Inferior parietal cortex (tissue), 1 donor: ENCODE measurements around the gene ZBTB16.

Experiments used
- DNase-seq: peaks from one replicate; pipeline ENCODE4 v3.0.0-alpha.2; 2016; ENCODE audit errors: extremely low spot score

The ZBTB16 gene

DNA sequence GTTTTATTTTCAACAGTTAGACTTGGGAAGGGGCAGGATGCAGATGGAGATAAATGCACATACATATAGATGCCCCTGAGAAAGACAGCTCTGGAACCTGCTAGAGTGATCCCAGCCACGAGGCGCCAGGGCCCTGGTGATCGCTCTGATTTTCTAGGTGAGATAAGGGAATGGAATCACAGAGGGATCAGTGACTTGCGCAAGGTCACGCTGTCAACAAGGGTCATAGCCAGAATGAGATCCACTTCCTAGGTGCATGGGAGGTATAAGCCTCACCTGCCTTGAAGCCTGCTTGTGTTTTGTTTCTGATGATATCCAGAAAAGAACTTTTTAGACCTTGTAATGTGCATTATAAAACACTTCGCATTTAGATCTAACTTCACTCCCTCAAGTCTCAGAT is 47.5 kb downstream of the ZBTB16 start:
- DNase-seq, result no peak

DNA sequence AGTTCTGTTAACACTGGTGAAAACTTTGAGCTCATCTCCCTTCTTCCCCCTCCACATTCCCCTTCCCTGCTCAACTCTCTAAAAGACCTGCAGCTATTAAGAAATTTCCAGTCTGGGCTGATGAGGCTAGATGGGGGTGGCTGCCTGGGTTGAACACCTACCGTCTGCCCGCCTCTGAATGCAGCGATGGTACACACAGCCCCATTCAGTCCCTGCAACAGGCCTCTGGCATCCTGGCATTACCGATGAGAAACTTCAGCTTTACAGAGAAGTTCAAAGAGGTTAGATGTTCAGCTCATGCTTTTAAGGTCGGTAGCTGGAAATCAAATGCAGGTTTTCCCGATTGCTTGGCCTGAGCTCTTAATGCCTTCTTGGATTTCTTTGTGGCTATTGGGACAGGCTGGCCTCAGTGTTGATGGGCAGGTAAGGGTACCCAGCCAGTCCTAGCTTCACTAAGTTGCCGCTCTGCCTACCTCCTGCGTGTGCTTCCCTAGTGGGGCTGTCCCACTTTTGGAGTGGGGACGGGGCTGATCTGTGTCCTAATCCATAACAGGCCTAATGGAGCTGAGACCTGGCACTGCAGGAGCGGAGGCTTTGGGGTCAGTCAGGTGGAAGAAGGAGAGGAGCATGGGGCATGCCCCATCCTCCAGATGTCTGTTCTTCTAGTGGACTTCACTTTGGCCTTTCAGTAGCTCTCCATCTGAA is 49.1 kb downstream of the ZBTB16 start:
- no peak for DNase-seq

DNA sequence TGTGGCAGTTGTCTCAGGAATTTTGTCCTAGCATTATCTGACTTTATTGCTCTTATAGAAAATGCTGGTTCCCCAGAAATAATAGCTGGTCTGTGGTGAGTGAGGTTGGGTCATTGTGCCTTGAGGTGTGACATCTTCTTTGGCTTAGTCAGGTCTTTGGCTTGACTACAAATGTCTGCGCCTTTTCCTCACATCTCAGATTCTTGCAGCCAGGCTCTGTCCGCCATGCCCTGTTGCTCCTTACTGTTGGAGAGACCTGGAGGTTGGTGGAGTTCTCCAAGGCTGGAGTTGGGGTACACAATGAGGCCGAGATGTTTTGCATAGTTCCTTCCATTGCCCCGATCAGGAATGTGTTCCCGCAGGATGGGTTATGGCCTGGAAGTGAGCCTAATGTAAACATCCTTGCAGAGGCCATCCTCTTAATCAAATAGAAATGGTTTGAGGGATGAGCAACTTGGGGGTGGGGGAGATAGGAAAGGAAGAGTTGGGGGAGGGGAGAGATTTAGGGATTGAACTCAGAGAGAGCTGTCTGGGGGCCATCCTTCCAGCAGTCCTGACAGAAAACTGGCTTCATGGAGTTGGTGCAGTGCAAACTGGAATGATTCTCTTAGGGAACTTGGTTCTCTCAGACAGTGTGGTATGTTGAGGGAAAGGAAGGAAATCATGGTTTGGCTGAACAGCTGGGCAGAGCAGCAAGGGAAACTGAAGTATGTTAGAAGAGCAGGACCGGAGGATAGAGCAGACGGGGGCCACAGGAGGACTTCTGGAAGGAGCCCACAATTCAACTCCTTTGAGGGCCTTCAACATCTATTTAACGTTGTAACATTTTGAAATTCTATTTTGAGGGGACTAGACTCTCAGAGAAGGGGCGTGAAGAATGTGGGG is 49.9 kb downstream of the ZBTB16 start:
- no peak for DNase-seq

DNA sequence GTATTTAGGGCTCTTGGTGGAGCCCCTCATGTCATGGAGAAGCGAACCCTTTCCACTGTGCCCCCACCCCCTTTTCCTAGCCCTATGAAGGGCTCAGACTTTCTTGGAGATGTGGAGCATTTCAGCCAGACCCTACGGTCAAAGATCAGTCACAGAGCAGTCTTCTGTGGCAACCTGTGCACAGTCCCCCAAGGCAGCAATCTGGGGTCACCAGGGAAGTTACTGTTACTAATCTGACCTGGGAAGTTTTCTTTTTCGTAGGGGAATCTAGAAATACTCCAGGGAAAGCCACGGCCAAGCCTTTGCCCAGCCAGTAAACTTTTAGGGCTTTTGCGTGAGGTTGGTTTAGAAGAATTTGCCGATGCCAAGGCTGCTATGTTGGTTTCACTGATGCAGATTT is 50.6 kb downstream of the ZBTB16 start:
- DNase-seq, result no peak

DNA sequence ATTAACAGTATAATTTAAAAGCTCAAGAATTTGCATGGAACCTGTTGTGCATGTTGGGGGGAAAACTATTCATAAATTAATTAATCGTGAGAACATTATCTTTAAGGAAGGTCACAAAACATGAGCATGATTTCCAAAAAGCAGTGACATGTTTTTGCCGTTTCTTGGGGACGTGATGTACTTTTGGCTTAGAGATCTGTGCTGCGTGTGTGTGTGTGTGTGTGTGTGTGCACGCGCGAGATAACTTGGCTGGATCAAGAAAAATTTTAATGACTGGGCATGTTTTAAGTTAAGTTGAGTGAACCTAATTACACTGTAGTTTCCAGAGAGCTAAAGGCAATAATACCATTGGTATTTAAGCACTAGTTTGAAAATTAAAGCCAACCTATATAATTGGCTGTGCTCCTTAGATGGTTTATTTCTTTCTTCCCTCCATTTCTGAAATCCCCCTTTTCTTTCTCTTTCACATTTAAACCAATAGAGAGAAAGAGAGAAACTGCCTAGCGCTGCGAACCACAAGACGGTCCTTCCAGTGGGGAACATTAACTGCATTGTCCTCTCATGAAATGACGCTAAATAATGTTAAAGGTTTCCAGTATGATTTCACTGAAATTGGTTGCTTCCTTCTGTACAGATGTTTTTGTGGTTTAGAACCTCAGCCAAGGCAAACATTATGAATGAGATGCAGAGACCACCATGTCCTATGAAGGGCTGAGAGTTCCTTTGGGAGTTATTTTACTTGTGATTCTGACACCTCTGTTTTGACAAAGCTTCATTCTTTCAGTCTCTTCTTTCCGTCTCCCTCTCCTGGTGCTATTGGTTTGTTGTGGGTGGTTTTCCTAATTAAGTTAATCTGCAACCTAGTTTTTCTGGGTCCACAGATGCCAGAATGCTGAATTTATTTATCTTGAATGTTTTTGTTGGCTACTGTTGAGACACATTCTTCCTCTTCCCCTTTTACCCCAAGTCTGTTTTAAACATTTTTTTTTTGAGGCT is 51.7 kb downstream of the ZBTB16 start:
- no peak for DNase-seq

DNA sequence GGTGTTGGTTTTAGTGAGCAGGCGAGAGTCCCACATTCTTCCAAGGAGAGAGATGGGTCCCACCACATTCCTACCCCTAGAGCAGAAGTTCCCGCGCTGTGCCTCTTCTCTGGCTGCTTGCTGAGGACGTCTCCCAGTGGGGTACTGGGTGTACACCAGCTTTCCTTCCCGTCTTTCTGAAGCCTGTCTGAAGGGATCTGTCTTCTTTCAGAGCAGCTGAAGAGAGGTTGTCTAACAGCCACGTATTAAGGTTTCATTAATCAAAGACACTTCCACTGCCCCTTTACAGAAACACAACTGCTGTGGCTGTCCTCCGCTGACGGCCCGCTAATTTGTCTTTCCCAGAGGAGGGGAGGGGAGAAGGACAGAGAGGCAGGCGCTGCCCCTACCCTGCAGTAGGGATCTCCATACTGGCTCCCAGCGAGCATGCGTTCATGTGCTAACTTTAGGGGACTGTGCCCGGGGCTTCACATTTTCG is 56.0 kb downstream of the ZBTB16 start:
- DNase-seq, result no peak

DNA sequence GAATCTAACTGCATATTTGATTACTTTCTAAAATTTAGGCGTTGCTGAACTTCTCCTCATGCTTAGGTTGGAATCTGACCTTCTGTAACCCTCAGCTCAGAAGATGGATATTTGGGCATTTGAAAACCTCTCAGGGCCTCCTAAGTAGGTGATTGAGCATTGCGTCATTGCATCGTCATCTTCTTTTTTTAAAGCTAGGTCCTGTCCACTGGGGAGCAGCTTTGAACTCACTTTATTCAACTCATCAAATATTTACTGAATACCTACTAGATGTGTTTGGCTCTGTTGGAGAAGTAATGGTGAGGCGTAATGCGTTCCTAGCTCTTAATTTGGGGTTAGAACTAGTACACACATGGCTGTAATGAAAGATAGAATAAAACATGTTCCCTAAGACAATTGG is 56.8 kb downstream of the ZBTB16 start:
- no peak for DNase-seq

DNA sequence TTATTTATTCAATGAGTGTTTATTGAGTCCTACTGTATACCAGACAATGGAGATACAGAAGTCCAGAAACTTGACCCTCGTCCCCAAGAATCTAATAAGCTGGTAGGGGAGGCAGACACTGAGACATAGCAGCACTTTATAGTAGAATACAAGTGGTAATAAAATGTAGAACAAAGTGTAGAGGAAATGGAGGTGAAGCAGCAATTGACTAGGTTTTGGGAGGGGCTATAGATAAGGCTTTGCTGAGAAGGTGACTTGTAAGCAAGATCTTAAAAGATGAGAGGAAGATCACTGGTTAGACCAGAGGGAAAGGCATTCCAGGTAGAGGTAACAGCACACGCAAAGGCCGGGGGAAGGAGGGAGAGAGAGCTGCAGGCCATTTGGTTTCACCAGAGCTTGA is 57.3 kb downstream of the ZBTB16 start:
- DNase-seq, result no peak

DNA sequence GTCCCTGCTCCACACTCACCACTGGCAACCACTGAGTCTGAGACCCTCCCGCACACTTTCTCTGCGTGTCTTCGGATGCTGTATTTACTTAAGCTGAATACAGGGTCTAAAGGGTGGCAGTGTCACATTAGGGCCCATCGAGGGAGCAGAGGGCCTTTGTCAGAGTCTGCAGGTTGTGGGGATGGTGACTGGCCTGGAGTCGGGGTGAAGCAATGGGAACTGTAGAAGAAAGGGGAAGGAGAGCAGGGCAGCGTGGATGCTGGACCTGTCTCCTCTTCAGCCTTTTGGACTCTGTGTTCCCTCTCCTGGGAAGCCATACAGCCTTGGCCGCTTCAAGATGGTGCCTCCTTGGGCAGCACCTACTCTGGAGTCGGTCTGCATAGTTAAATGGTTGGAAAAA is 61.1 kb downstream of the ZBTB16 start:
- no peak for DNase-seq

DNA sequence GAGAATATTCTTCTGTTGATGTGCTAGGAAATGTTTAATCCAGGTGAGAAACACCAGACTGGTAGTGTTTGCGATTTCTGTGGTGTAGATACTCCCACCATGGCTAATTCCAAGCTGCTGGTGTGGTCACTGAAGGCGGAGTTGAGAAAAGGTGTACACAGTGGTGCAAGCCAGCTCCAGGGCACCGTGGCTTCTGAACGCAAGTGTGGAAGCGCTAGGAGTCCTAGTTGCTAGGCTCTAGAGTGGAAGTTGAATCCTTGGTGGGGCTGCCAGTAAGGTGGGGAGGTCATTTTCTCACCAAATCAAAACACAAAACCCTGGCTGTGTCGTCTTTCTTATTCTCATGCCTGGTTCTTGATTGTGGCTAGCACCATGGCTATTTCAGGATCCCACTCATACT is 61.6 kb downstream of the ZBTB16 start:
- DNase-seq, result no peak

- no peak for DNase-seq
These were observed 62.4 kb downstream of the ZBTB16 start for GRCh38 chr11:114121804-114122504.

GRCh38 chr11:114122686-114123085 is 63.2 kb downstream of the ZBTB16 start:
- DNase-seq, result no peak

- no peak for DNase-seq
These were observed 64.3 kb downstream of the ZBTB16 start for GRCh38 chr11:114123692-114124330.

DNA sequence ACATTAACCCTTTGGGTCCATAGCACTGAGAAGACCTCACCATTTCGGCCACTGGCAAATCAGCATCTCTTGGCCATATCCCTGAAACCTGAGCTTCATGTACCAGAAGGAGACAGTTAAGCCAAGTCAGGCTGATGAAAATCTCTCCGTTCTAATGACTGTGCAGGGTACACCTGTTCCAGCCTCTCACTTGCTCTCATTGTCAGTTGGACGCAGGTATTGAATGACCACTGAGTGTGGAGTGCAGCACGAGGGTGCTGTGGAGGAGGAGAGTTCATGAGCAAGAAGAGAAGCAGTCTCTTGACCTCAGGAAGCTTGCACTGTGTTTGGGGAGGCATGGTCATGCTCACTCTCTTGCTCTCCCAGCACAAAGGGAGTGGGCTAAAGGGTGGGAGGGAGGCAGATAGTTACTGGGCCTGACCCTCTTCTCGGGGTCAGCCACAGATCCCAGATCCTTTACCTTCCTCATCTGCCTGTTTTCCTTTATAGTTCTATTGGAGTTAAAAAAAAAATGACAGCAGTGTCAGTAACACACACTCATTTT is 65.2 kb downstream of the ZBTB16 start:
- no peak for DNase-seq

- DNase-seq, result no peak
These were observed 66.0 kb downstream of the ZBTB16 start for GRCh38 chr11:114125531-114125930.

DNA sequence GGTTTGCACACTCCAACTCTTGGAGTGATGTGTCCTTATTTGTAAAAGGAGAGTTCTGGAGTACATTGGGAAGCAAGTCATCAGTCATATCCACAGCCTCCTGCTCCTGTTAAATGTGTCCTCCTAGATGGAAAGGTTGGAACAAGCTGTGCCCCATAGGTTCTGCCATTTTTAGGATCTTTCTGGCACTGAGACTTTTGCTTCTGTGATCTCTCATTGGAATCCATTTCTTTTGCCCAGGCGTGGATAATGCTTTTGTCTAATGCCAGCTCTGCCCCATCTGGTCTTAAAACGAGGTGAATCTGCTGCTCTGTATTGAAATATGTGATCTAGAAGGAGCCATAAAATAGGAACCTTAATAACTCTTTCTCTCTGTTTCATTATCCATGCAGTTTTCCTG is 66.4 kb downstream of the ZBTB16 start:
- DNase-seq, result no peak

DNA sequence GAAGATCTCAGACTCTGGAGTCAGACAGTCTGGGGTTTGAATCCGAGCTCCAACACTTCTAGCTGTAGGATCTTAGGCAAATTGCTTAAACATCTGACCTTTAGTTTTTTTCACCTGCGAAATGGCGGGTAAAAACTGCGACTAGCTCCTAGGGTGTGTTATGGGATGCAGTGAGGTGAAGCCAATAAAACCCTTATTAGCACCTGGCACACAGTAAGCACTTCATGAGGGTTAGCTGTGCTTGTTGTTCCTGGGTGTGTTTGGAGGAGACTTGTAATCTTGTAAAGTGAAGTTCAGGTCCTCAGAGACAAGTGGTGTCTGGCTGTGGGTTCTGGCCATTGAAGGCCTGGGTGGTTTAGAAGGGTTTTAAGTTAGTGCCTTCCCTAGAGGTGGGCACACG is 68.9 kb downstream of the ZBTB16 start:
- DNase-seq, result no peak

GRCh38 chr11:114129142-114129541 is 69.6 kb downstream of the ZBTB16 start:
- DNase-seq, result no peak

DNA sequence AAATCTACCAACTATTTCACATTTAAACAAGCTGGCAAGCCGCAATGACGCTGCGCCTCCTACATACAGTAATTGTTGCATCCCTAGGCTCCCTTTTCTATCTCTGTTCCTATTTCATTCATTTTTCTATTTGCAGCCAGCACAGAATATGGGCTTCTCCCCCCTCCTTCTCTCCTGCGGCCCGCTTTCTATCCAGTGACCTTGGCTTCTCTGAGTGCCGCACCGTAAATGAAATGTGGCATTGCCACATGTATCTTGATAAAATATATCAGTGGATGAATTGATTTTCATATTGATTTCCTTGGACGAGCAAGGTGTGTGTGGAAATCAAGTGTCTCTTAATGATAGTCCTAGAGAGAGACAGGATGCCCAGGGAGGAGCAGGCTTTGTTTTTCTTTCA is 70.2 kb downstream of the ZBTB16 start:
- DNase-seq, result no peak

GRCh38 chr11:114130115-114130576 is 70.6 kb downstream of the ZBTB16 start:
- no peak for DNase-seq
